GM23338 (cell line): Measurements from ENCODE around the gene TPST1.

Experiments
- CTCF ChIP-seq, 2 experiments: fragments of 200-600 bp in 1 of 2; sonication (generic) in 1 of 2; conservative IDR thresholded peaks; 2 replicates each; pipeline versions ENCODE4 v1.5.1 to v1.6.1; 2016 to 2017; ENCODE audit warnings: antibody characterized with exemption in 2 of 2, low read depth in 2 of 2, mild to moderate bottlenecking in 2 of 2, moderate library complexity in 1 of 2
- TF ChIP-seq, protein P1 (sequence below): IDR thresholded peaks from 2 replicates; pipeline ENCODE4 v1.6.1; 2016; ENCODE audit warnings: antibody characterized with exemption

DNA sequence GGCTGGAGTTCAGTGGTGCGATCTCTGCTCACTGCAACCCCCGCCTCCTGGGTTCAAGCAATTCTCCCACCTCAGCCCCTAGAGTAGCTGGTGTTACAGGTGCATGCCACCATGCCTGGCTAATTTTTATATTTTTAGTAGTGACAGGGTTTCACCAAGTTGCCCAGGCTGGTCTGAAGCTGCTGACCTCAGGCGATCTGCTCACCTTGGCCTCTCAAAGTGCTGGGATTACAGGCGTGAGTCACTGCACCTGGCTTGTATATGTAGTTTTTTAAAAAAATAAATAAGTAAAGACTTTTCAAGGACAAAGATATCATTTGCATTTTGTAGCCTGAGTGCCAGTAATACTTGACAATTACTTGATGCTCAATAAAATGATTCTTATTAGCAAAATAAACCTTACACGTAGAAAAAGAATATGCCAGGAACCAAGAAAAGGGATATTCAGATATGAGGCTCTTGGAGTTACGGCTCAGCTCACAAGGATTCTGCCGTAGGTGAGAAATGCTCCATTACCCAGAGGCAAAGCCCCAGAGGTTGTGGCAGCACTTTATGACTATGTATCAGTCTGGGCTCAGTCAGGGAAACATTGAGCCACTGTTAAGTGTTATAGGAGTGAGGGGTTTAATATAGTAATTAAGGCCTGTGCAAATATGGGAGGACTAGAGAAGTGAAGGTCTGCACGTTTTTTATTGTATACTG lies 98.5 kb downstream of the TPST1 start:
- TF ChIP-seq CTCF (conservative IDR thresholded peaks at IDR 0.05; ENCODE audit: low read depth in 2 of 2), result no peak
- TF ChIP-seq, protein P1, sequence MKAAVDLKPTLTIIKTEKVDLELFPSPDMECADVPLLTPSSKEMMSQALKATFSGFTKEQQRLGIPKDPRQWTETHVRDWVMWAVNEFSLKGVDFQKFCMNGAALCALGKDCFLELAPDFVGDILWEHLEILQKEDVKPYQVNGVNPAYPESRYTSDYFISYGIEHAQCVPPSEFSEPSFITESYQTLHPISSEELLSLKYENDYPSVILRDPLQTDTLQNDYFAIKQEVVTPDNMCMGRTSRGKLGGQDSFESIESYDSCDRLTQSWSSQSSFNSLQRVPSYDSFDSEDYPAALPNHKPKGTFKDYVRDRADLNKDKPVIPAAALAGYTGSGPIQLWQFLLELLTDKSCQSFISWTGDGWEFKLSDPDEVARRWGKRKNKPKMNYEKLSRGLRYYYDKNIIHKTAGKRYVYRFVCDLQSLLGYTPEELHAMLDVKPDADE, result no peak
